ENCODE results near the gene PFN3.
"Not testable (repeated sequence)": the region's sequence is repeated elsewhere in the genome, so short reads cannot be mapped to it uniquely, and the experiment has no call there.

The PFN3 gene

DNA sequence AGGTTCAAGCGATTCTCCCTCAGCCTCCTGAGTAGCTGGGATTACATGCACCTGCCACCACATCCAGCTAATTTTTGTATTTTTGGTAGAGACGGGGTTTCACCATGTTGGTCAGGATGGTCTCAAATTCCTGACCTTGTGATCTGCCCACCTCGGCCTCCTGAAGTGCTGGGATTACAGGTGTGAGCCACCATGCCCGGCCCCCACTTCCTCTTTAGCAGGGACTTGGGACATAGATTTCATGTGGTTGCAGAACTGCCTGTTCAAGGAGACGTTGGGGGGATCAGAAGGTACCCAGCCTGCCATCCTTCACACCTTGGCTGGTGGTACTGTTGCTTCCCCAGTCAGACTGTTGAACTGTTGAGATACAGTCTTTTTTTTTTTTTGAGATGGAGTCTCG lies 16.6 kb upstream of the PFN3 start:
- not testable (repeated sequence) for H3K4me3 ChIP-seq (ENCODE audit: low read length); H3K36me3 ChIP-seq (ENCODE audit: insufficient read depth, low read depth, low read length); H3K4me1 ChIP-seq (ENCODE audit: insufficient read depth, low read length); H3K9ac ChIP-seq (ENCODE audit: low read depth, low read length); H3K27ac ChIP-seq (ENCODE audit: low read length); H3K9me3 ChIP-seq (ENCODE audit: insufficient read depth, low read depth, low read length)
- H3K27me3 ChIP-seq (ENCODE audit: insufficient read depth, low read length): peaks cover 14% of the 10 kb centered on the region

DNA sequence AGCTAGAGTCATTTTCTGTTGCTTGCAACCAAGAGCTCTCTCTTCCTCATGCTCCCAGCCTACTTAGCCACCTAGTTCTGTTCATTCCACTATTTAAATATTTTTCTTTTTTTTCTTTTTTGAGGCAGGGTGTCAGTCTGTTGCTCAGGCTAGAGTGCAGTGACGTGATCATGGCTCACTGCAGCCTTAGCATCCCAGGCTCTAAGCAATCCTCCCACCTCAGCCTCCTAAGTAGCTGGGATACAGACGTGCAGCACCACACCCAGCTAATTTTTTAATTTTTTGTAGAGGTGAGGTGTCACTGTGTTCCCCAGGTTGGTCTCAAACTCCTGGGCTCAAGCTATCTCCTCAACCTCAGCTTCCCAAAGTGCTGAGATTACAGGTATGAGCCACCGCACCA lies 14.0 kb upstream of the PFN3 start:
- Histone ChIP-seq H3K36me3 (ENCODE audit: insufficient read depth, low read depth, low read length) (no peaks in the 10 kb centered on the region), H3K9me3 (ENCODE audit: insufficient read depth, low read depth, low read length) (no peaks in the 10 kb centered on the region), H3K4me3 (ENCODE audit: low read length) (no peak overlapping the region), H3K4me1 (ENCODE audit: insufficient read depth, low read length) (no peaks in the 10 kb centered on the region), H3K27me3 (ENCODE audit: insufficient read depth, low read length) (peaks cover 16% of the 10 kb centered on the region), H3K9ac (ENCODE audit: low read depth, low read length) (no peak overlapping the region), H3K27ac (ENCODE audit: low read length) (no peak overlapping the region)

DNA sequence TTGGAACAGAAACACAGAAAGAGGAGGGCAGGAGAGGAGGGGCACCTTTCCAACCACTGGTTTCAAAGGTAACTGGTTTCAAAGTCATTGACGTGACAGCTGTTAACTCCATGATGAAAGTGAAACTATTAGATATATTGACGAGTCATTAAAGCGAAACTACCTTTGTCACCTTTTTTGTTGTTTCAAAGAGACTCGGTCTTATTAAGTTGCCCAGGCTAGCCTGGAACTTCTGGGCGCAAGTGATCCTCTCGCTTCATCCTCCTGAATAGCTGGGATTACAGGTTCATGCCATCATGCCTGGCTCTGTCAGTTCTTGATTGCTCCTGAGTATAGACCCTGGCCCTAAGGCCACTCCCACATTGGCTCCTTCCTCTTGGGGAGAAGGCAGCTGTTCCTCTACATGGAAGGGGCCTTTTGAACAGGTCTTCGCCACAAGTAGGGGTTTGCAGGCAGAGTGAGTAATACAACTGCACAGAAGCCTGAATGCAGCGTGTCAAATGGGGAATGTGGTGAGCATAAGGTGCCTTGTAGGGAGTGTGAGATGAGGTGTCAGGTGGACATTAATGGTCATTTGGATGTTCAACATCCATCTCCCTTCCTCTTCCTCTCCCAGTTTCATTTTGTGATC lies 12.3 kb upstream of the PFN3 start:
- Histone ChIP-seq H3K4me1 (ENCODE audit: insufficient read depth, low read length) (no peaks in the 10 kb centered on the region), H3K27me3 (ENCODE audit: insufficient read depth, low read length) (peaks cover 31% of the 10 kb centered on the region), H3K27ac (ENCODE audit: low read length) (no peak overlapping the region), H3K9ac (ENCODE audit: low read depth, low read length) (no peak overlapping the region), H3K4me3 (ENCODE audit: low read length) (no peak overlapping the region), H3K9me3 (ENCODE audit: insufficient read depth, low read depth, low read length) (no peaks in the 10 kb centered on the region), H3K36me3 (ENCODE audit: insufficient read depth, low read depth, low read length) (no peaks in the 10 kb centered on the region)

DNA sequence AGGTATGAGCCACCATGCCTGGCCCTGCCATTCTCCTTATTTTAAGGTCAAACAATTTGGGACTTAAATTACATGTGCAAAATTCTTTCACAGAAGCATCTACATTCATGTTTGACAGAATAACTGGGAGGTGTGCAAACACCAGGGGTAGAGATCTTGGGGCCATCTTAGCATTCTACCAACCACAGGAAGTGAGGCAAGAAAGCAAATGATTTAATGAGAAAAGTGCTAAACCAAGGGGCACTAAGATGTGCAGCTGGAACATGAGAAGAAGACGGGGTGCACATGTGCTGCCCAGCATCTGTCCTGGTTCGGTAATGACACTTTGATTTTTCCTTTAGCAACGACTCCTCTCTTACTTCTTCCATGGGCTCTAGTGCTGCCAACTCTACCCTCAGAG lies 10.1 kb upstream of the PFN3 start:
- Histone ChIP-seq H3K27ac (ENCODE audit: low read length) (no peak overlapping the region), H3K4me1 (ENCODE audit: insufficient read depth, low read length) (no peaks in the 10 kb centered on the region), H3K9ac (ENCODE audit: low read depth, low read length) (no peak overlapping the region), H3K9me3 (ENCODE audit: insufficient read depth, low read depth, low read length) (no peaks in the 10 kb centered on the region), H3K36me3 (ENCODE audit: insufficient read depth, low read depth, low read length) (no peaks in the 10 kb centered on the region), H3K4me3 (ENCODE audit: low read length) (no peak overlapping the region), H3K27me3 (ENCODE audit: insufficient read depth, low read length) (peaks cover 51% of the 10 kb centered on the region)

DNA sequence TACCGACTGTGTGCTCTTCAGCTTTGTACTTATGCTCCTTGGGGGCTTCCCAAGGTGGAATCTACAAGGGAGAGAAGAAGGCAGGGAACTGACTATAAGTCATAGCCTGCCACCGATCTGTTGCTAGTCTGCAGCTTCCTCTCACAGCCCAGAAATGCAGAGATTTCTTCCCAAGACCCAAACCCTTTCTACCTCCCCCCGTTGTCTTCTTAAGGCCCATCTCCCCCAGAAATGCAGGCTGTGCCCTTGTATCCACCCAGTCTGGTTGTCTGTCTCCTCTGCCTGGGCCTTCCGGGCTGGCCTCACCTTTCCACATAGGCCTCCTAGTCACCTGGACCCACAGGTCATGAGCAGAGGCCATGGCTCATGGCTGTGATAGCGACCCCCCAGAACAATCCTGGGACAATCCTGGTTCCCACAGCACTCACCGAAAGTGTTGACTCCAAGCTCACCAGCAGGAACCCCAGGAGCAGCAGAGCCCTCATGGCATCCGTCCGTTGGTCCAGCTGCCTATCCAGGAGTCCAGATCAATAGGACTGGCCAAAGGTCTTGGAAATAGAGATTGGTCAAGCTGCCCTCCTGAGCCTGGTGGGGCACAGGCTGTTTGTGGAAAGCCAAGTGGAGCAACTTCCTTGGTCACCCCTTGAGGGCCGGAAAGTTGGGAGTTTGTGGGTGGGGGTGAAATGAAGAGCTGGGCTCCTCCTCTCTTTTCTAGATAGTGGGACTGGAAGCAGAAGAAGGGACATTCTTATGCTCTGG lies 8.8 kb upstream of the PFN3 start, which contains the start of gene F12:
F12 (minus strand) TSS at position 522 of the 759 bp plus-strand sequence; CDS start at position 485, 37 bp downstream.
- Histone ChIP-seq H3K4me1 (ENCODE audit: insufficient read depth, low read length) (no peaks in the 10 kb centered on the region), H3K36me3 (ENCODE audit: insufficient read depth, low read depth, low read length) (no peaks in the 10 kb centered on the region), H3K4me3 (ENCODE audit: low read length) (no peak within 1 kb of the TSS), H3K27ac (ENCODE audit: low read length) (no peak within 1 kb of the TSS), H3K9me3 (ENCODE audit: insufficient read depth, low read depth, low read length) (no peaks in the 10 kb centered on the region), H3K27me3 (ENCODE audit: insufficient read depth, low read length) (peaks cover 63% of the 10 kb centered on the region), H3K9ac (ENCODE audit: low read depth, low read length) (no peak within 1 kb of the TSS)

DNA sequence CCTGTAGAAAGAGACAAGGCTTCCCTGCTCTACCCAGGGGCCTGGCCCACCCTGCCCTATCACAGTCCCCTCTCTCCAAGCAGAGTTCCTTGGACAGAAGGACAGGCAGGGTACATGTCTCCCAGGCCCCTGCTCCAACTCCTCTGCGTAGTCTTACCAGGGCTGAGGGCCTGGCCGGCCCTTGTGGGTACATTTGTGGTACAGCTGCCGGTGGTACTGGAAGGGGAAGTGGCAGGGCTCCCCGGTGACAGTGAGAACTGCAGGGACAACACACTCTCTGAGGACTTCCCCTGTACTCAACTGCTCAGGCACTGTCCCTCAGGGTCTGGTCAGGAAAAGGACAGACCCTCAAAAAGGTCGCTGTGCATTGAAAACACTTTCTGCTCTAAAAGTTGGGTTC lies 5.3 kb upstream of the PFN3 start:
- Histone ChIP-seq H3K36me3 (ENCODE audit: insufficient read depth, low read depth, low read length) (no peaks in the 10 kb centered on the region), H3K9me3 (ENCODE audit: insufficient read depth, low read depth, low read length) (no peaks in the 10 kb centered on the region), H3K27ac (ENCODE audit: low read length) (no peak overlapping the region), H3K9ac (ENCODE audit: low read depth, low read length) (no peak overlapping the region), H3K4me3 (ENCODE audit: low read length) (no peak overlapping the region), H3K27me3 (ENCODE audit: insufficient read depth, low read length) (peaks cover 84% of the 10 kb centered on the region), H3K4me1 (ENCODE audit: insufficient read depth, low read length) (no peaks in the 10 kb centered on the region)

DNA sequence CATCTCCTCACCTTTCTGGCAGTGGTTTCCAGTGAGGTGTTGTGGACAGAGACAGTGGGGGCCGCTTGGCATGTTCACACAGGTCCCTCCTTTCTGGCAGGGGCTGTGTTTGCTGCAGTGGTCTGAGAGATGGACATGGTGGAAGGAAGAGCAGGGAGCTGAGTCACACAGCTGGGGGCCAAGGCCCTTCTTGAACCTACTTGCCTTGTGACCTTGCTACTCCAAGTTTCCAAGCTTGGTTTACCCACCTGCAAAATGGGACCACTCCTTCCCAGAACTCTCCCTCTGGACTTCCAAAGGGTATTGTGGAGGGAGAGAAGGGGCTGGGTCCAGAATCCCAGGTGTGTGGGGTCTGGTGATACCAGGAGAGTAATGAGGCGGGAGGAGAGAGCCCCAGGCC lies 4.9 kb upstream of the PFN3 start:
- Histone ChIP-seq H3K9ac (ENCODE audit: low read depth, low read length) (no peak overlapping the region), H3K27me3 (ENCODE audit: insufficient read depth, low read length) (peaks cover 89% of the 10 kb centered on the region), H3K4me3 (ENCODE audit: low read length) (no peak overlapping the region)

DNA sequence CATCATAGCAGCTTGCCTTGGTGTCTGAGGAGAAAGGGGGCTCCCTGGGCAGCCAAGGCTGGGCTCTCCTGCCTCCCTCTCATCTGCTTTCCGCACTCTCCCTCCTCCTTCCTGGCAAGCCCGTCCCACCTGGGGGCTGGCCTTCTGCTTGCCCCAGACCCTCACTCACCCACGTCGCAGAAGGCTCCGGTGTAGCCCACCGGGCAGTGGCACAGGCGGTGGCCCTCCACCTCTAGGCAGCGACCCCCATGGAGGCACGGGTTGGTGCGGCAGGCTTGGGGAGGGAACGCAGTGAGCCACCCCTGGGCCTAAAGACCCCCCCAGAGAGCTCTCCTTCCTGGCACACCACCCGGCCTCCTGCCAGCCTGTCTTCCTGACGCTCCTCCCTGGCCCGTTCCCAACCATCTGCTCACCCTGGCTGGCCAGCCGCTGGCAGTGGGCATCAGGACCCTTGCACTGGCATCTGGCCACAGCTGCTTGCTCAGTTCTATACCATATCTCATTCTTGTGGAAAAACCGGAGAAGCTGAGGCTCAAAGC lies 4.2 kb upstream of the PFN3 start:
- no peaks in the 10 kb centered on the region for H3K9me3 ChIP-seq (ENCODE audit: insufficient read depth, low read depth, low read length)
- H3K36me3 ChIP-seq (ENCODE audit: insufficient read depth, low read depth, low read length): no peaks in the 10 kb centered on the region
- H3K27ac ChIP-seq (ENCODE audit: low read length): no peak overlapping the region
- H3K4me3 ChIP-seq (ENCODE audit: low read length): peak overlapping the region; percentile 47
- H3K9ac ChIP-seq (ENCODE audit: low read depth, low read length): no peak overlapping the region
- H3K27me3 ChIP-seq (ENCODE audit: insufficient read depth, low read length): peaks cover 95% of the 10 kb centered on the region
- H3K4me1 ChIP-seq (ENCODE audit: insufficient read depth, low read length): no peaks in the 10 kb centered on the region

More for the DNA sequence above, 4.9 kb upstream of the PFN3 start:
- H3K9me3 ChIP-seq (ENCODE audit: insufficient read depth, low read depth, low read length): no peaks in the 10 kb centered on the region
- no peaks in the 10 kb centered on the region for H3K36me3 ChIP-seq (ENCODE audit: insufficient read depth, low read depth, low read length)
- H3K27ac ChIP-seq (ENCODE audit: low read length): no peak overlapping the region
- no peaks in the 10 kb centered on the region for H3K4me1 ChIP-seq (ENCODE audit: insufficient read depth, low read length)

DNA sequence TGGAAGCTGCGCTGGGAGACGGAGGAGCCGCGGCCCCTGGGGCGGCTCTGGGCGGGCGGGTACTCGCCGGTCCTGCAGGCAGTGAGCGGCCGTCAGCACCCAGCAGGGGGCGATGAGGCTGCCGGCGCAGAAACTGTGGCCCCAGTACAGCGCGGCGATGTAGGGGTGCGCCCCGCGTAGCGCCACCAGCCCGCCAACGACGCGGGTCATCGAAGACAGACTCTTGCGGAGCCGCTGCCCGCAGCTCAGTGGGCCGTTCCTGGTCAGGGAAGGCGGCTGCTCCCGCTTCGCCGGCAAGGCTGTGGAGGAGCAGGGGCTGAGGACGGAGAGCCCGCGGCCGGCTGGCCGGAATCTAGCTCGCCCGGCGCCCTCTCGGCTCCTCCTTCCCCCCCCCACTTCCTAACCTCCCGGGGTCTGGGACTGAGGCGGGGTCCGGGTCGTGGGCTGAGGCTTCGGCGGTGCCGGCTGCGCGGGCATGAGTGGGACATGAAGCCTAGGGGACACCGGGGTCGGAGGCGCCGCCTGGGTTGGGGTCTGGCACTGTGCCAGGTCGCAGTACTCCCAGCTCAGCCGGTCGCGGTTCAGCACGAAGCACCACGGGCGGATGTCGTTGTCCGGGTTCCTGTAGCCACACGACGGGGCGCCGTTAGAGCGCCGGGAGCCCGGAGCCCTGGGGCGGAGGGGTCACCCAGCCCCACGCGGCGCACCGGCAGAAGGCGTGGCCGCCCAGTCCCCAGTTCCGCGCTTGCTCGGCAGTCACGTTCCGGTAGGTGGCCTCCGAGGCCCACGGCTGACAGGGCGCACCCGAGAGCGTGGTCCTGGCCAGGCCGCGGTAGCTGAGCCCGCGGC lies 3.6 kb upstream of the PFN3 start:
- peaks cover 96% of the 10 kb centered on the region for H3K27me3 ChIP-seq (ENCODE audit: insufficient read depth, low read length)
- peak overlapping the region; percentile 47 for H3K4me3 ChIP-seq (ENCODE audit: low read length)
- no peaks in the 10 kb centered on the region for H3K36me3 ChIP-seq (ENCODE audit: insufficient read depth, low read depth, low read length)
- no peaks in the 10 kb centered on the region for H3K4me1 ChIP-seq (ENCODE audit: insufficient read depth, low read length)
- H3K27ac ChIP-seq (ENCODE audit: low read length): no peak overlapping the region
- no peaks in the 10 kb centered on the region for H3K9me3 ChIP-seq (ENCODE audit: insufficient read depth, low read depth, low read length)
- no peak overlapping the region for H3K9ac ChIP-seq (ENCODE audit: low read depth, low read length)

DNA sequence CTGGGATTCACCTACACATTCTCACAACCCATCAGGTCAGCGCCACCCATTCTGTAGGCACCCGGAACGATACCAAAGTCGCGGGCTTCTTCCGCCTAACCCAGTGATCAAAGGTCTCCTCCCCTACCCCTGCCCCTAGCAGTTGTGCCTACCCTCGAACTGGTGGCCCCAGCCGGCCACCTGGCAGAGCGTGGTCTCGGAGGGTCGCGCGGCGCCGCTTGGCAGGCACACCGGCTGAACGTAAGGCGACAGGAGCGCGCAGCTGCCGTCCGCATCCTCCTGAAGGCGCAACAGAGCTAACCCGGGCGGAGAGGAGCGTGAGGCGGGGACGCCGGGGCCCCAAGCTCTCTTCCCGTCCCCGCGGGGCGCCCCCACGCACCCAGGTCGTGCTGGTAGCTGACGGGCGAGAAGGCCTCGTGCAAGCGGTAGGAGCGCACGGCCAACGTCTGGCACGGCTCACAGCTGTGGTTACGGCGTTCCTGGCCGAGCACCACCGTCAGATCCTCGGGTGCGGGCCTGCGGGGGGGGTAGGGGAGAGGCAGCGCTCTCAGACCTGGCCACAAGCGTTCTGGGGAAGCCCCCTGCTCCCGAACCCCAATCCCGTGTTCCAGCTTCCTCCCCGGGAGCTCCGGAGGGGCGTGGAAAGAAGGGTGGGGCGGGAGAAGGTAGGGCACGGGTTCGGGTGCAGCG lies 2.8 kb upstream of the PFN3 start:
- Histone ChIP-seq H3K36me3 (ENCODE audit: insufficient read depth, low read depth, low read length) (no peaks in the 10 kb centered on the region), H3K9me3 (ENCODE audit: insufficient read depth, low read depth, low read length) (no peaks in the 10 kb centered on the region), H3K27me3 (ENCODE audit: insufficient read depth, low read length) (peaks cover 88% of the 10 kb centered on the region), H3K27ac (ENCODE audit: low read length) (no peak overlapping the region), H3K9ac (ENCODE audit: low read depth, low read length) (no peak overlapping the region), H3K4me1 (ENCODE audit: insufficient read depth, low read length) (no peaks in the 10 kb centered on the region), H3K4me3 (ENCODE audit: low read length) (peak overlapping the region; percentile 47)

Measured in iPS-20b (cell line).